HL-60 (cell line): ENCODE results near the gene ENTR1.

Experiments
- DNase-seq, 2 experiments: peaks; one replicate each; pipeline ENCODE4 v3.0.0-alpha.2; 2010 to 2020; ENCODE audit warnings: low read depth in 1 of 2, low spot score in 1 of 2
- H3K27ac ChIP-seq: fragments of 250-450 bp; sonication (Bioruptor Pico); replicated peaks from 2 replicates; pipeline ENCODE4 v1.5.1; 2020; ENCODE audit warnings: mild to moderate bottlenecking, moderate library complexity
- H3K27me3 ChIP-seq: fragments of 250-450 bp; sonication (Bioruptor Pico); 2 replicates; pipeline ENCODE4 v1.5.1; 2021; ENCODE audit warnings: mild to moderate bottlenecking, moderate library complexity; ENCODE audit not compliant: insufficient read depth, poor library complexity, severe bottlenecking
- H3K4me3 ChIP-seq: replicated peaks from 2 replicates; pipeline ENCODE4 v1.5.1; 2011; ENCODE audit warnings: mild to moderate bottlenecking, control low read depth, low read length; ENCODE audit not compliant: insufficient read depth
- CTCF ChIP-seq: IDR thresholded peaks from one replicate; pipeline ENCODE4 v1.5.1; 2011; ENCODE audit warnings: low read length, control low read depth, inconsistent platforms; ENCODE audit not compliant: insufficient read depth
- GABPA ChIP-seq: IDR thresholded peaks from 2 replicates; pipeline ENCODE4 v1.6.1; 2012; ENCODE audit warnings: low read depth
- POLR2AphosphoS5 ChIP-seq: IDR thresholded peaks from 2 replicates; pipeline ENCODE4 v1.6.1; 2012; ENCODE audit warnings: low read depth
- REST ChIP-seq: IDR thresholded peaks from 2 replicates; pipeline ENCODE4 v1.6.1; 2012; ENCODE audit warnings: low read depth; ENCODE audit not compliant: insufficient replicate concordance
- SPI1 ChIP-seq: IDR thresholded peaks from 2 replicates; pipeline ENCODE4 v1.6.1; 2012; ENCODE audit warnings: low read depth, mild to moderate bottlenecking, borderline replicate concordance

The ENTR1 gene

GRCh38 chr9:136447173-136447778, 36.9 kb upstream of the ENTR1 start:
- no peak overlapping the region for H3K4me3 ChIP-seq
- no peaks in the 10 kb centered on the region for H3K27me3 ChIP-seq
- no peak for DNase-seq
- TF ChIP-seq POLR2AphosphoS5 (no peak), GABPA (no peak), REST (no peak), SPI1 (no peak), CTCF (no peak)
- H3K27ac ChIP-seq, result no peak overlapping the region

- DNase-seq, result no peak
- H3K27me3 ChIP-seq, result no peaks in the 10 kb centered on the region
- no peak for TF ChIP-seq POLR2AphosphoS5
- TF ChIP-seq GABPA, result no peak
- no peak overlapping the region for H3K4me3 ChIP-seq
- H3K27ac ChIP-seq, result no peak overlapping the region
Measured at GRCh38 chr9:136445799-136446198, 35.4 kb upstream of the ENTR1 start.

- Histone ChIP-seq H3K27me3 (no peaks in the 10 kb centered on the region), H3K27ac (no peak overlapping the region), H3K4me3 (no peak overlapping the region)
- no peak for TF ChIP-seq GABPA
- TF ChIP-seq POLR2AphosphoS5, result no peak
- TF ChIP-seq REST, result no peak
- TF ChIP-seq CTCF, result no peak
- TF ChIP-seq SPI1, result no peak
- no peak for DNase-seq
Measured at GRCh38 chr9:136444102-136444501, 33.7 kb upstream of the ENTR1 start.

GRCh38 chr9:136443687-136444086, 33.3 kb upstream of the ENTR1 start:
- DNase-seq, result no peak
- Histone ChIP-seq H3K27ac (no peak overlapping the region), H3K4me3 (no peak overlapping the region), H3K27me3 (no peaks in the 10 kb centered on the region)
- TF ChIP-seq POLR2AphosphoS5 (no peak), CTCF (no peak)
